ENCODE results near the gene DDX19B.

DDX19B gene

GRCh38 chr16:70251629-70252354, 47.2 kb upstream of the DDX19B start, which contains the start of gene EXOSC6 (continued):
- TF ChIP-seq, protein P1, sequence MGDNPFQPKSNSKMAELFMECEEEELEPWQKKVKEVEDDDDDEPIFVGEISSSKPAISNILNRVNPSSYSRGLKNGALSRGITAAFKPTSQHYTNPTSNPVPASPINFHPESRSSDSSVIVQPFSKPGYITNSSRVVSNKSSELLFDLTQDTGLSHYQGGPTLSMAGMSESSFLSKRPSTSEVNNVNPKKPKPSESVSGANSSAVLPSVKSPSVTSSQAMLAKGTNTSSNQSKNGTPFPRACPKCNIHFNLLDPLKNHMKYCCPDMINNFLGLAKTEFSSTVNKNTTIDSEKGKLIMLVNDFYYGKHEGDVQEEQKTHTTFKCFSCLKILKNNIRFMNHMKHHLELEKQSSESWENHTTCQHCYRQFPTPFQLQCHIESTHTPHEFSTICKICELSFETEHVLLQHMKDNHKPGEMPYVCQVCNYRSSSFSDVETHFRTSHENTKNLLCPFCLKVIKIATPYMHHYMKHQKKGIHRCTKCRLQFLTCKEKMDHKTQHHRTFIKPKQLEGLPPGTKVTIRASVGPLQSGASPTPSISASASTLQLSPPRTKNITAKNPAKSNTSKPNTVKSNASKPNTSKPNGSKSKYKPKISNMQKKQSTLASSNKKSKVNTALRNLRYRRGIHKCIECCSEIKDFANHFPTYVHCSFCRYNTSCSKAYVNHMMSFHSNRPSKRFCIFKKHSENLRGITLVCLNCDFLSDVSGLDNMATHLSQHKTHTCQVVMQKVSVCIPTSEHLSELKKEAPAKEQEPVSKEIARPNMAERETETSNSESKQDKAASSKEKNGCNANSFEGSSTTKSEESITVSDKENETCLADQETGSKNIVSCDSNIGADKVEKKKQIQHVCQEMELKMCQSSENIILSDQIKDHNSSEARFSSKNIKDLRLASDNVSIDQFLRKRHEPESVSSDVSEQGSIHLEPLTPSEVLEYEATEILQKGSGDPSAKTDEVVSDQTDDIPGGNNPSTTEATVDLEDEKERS (tag by site-specific recombination; IDR thresholded peaks at IDR 0.05): no peak
- TF ChIP-seq ZNF670 (tag by site-specific recombination; IDR thresholded peaks at IDR 0.05; ENCODE audit: low read depth): no peak
- no peak for TF ChIP-seq ZNF302 (tag by site-specific recombination; IDR thresholded peaks at IDR 0.05; ENCODE audit: low read depth)
- TF ChIP-seq, protein P2, sequence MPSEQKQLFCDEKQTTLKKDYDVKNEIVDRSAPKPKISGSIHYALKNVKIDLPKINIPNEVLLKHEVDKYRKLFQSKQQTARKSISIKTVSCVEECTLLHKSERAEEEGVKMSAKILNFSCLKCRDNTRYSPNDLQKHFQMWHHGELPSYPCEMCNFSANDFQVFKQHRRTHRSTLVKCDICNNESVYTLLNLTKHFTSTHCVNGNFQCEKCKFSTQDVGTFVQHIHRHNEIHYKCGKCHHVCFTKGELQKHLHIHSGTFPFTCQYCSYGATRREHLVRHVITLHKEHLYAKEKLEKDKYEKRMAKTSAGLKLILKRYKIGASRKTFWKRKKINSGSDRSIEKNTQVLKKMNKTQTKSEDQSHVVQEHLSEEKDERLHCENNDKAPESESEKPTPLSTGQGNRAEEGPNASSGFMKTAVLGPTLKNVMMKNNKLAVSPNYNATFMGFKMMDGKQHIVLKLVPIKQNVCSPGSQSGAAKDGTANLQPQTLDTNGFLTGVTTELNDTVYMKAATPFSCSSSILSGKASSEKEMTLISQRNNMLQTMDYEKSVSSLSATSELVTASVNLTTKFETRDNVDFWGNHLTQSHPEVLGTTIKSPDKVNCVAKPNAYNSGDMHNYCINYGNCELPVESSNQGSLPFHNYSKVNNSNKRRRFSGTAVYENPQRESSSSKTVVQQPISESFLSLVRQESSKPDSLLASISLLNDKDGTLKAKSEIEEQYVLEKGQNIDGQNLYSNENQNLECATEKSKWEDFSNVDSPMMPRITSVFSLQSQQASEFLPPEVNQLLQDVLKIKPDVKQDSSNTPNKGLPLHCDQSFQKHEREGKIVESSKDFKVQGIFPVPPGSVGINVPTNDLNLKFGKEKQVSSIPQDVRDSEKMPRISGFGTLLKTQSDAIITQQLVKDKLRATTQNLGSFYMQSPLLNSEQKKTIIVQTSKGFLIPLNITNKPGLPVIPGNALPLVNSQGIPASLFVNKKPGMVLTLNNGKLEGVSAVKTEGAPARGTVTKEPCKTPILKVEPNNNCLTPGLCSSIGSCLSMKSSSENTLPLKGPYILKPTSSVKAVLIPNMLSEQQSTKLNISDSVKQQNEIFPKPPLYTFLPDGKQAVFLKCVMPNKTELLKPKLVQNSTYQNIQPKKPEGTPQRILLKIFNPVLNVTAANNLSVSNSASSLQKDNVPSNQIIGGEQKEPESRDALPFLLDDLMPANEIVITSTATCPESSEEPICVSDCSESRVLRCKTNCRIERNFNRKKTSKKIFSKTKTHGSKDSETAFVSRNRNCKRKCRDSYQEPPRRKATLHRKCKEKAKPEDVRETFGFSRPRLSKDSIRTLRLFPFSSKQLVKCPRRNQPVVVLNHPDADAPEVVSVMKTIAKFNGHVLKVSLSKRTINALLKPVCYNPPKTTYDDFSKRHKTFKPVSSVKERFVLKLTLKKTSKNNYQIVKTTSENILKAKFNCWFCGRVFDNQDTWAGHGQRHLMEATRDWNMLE (tag by site-specific recombination; conservative IDR thresholded peaks at IDR 0.05; ENCODE audit: low read depth): peak; percentile 37
- peak; percentile 51; the same call in 1 of the 2 replicates for TF ChIP-seq ZNF600 (tag by site-specific recombination; IDR thresholded peaks at IDR 0.05)
- TF ChIP-seq ZSCAN4 (tag by site-specific recombination; IDR thresholded peaks at IDR 0.05): no peak
- no peak for TF ChIP-seq ZSCAN16 (tag by site-specific recombination; IDR thresholded peaks at IDR 0.05)
- no peak for TF ChIP-seq ZNF266 (tag by site-specific recombination; IDR thresholded peaks at IDR 0.05; ENCODE audit: low read depth)
- TF ChIP-seq ZNF623 (tag by site-specific recombination; IDR thresholded peaks at IDR 0.05): no peak
- TF ChIP-seq ZNF274 (IDR thresholded peaks at IDR 0.05; ENCODE audit: low read length): no peak
- TF ChIP-seq ZNF274 (tag by site-specific recombination; IDR thresholded peaks at IDR 0.05; ENCODE audit: borderline replicate concordance): no peak
- no peak for TF ChIP-seq MEIS1 (CRISPR knock-in tag; IDR thresholded peaks at IDR 0.05; ENCODE audit: borderline replicate concordance)
- TF ChIP-seq EGR2 (tag by site-specific recombination; IDR thresholded peaks at IDR 0.05; ENCODE audit: low read depth): no peak
- TF ChIP-seq ZNF223 (tag by site-specific recombination; IDR thresholded peaks at IDR 0.05): no peak
- peak; percentile 73 for TF ChIP-seq KLF16 (tag by site-specific recombination; IDR thresholded peaks at IDR 0.05)
- TF ChIP-seq, protein P3, sequence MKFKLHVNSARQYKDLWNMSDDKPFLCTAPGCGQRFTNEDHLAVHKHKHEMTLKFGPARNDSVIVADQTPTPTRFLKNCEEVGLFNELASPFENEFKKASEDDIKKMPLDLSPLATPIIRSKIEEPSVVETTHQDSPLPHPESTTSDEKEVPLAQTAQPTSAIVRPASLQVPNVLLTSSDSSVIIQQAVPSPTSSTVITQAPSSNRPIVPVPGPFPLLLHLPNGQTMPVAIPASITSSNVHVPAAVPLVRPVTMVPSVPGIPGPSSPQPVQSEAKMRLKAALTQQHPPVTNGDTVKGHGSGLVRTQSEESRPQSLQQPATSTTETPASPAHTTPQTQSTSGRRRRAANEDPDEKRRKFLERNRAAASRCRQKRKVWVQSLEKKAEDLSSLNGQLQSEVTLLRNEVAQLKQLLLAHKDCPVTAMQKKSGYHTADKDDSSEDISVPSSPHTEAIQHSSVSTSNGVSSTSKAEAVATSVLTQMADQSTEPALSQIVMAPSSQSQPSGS (tag by site-specific recombination; IDR thresholded peaks at IDR 0.05; ENCODE audit: low read depth): no peak
- TF ChIP-seq ZNF202 (tag by site-specific recombination; IDR thresholded peaks at IDR 0.05; ENCODE audit: borderline replicate concordance): no peak
- TF ChIP-seq SCRT1 (tag by site-specific recombination; IDR thresholded peaks at IDR 0.05; ENCODE audit: borderline replicate concordance): no peak
- TF ChIP-seq ZNF23 (tag by site-specific recombination; IDR thresholded peaks at IDR 0.05; ENCODE audit: borderline replicate concordance): 0 out of 2 replicates have a peak, but pooled peaks have one; percentile 57
- no peak for TF ChIP-seq REST (tag by site-specific recombination; IDR thresholded peaks at IDR 0.05)
- 0 out of 2 replicates have a peak, but pooled peaks have one; percentile 43 for TF ChIP-seq KLF7 (tag by site-specific recombination; IDR thresholded peaks at IDR 0.05; ENCODE audit: borderline replicate concordance)
- TF ChIP-seq ZBTB48 (tag by site-specific recombination; IDR thresholded peaks at IDR 0.05): 0 out of 2 replicates have a peak, but pooled peaks have one; percentile 36
- no peak for TF ChIP-seq ZNF777 (tag by site-specific recombination; IDR thresholded peaks at IDR 0.05; ENCODE audit: borderline replicate concordance)

Data from HEK293 (cell line).